ENCODE results near the gene DYNLT1. TPM values are rescaled to one million over a fixed set of nuclear protein-coding genes. Genes with fewer than 3 reads are reported as not detected.
A peak's percentile ranks its signal among the peaks of the same experiment; 100 is the strongest.

The DYNLT1 gene
- total RNA-seq, 4 donors from 2014 or later: 90.7 to 147 (median 102) TPM

GRCh38 chr6:158628542-158628941 is 16.0 kb downstream of the DYNLT1 start:
- no CpG with 5 or more reads among the region's 17 CpGs for WGBS
- Histone ChIP-seq H3K4me1 (peaks cover 13 to 25% (median 23%) of the 10 kb centered on the region in 4 donors), H3K9me3 (no peaks in the 10 kb centered on the region), H3K27me3 (no peaks in the 10 kb centered on the region), H3K27ac (replicated peaks in 1 of 4) (no peak overlapping the region), H3K36me3 (peaks cover 15 to 70% (median 59%) of the 10 kb centered on the region in 4 donors), H3K4me3 (no peak overlapping the region)
- intact Hi-C loops (cut with DNase I): no loop called here
- TF ChIP-seq POLR2AphosphoS5 (IDR thresholded peaks at IDR 0.05) (no peak), CTCF (IDR thresholded peaks at IDR 0.05) (no peak), POLR2A (IDR thresholded peaks at IDR 0.05; ENCODE audit: low read depth) (no peak), EP300 (IDR thresholded peaks at IDR 0.05) (no peak)
- DNase-seq (ENCODE audit: extremely low spot score): peak; percentile 60

GRCh38 chr6:158627940-158628211 is 16.7 kb downstream of the DYNLT1 start:
- no peak overlapping the region for H3K27ac ChIP-seq (replicated peaks in 1 of 4)
- no peaks in the 10 kb centered on the region for H3K9me3 ChIP-seq
- TF ChIP-seq POLR2A (IDR thresholded peaks at IDR 0.05; ENCODE audit: low read depth): no peak
- no peak for TF ChIP-seq POLR2AphosphoS5 (IDR thresholded peaks at IDR 0.05)
- TF ChIP-seq EP300 (IDR thresholded peaks at IDR 0.05): no peak
- TF ChIP-seq CTCF (IDR thresholded peaks at IDR 0.05): no peak
- peaks cover 13 to 25% (median 23%) of the 10 kb centered on the region in 4 donors for H3K4me1 ChIP-seq
- H3K4me3 ChIP-seq: no peak overlapping the region
- intact Hi-C loops (cut with DNase I): no loop called here
- DNase-seq (ENCODE audit: extremely low spot score): peak; percentile 57
- H3K27me3 ChIP-seq: no peaks in the 10 kb centered on the region
- peaks cover 15 to 66% (median 56%) of the 10 kb centered on the region in 4 donors for H3K36me3 ChIP-seq
- 86% methylated on average over 8 of the region's 9 CpGs for WGBS

- H3K27ac ChIP-seq (replicated peaks in 1 of 4): no peak overlapping the region
- peak; percentile 24 for DNase-seq (ENCODE audit: extremely low spot score)
Measured at GRCh38 chr6:158627168-158627939, 17.2 kb downstream of the DYNLT1 start.

GRCh38 chr6:158626360-158627167 is 18.0 kb downstream of the DYNLT1 start:
- peaks cover 20 to 73% (median 67%) of the 10 kb centered on the region in 4 donors for H3K36me3 ChIP-seq

More at GRCh38 chr6:158627168-158627939, 17.2 kb downstream of the DYNLT1 start:
- Histone ChIP-seq H3K4me3 (no peak overlapping the region), H3K4me1 (peaks cover 13 to 24% (median 20%) of the 10 kb centered on the region in 4 donors), H3K36me3 (peaks cover 15 to 66% (median 60%) of the 10 kb centered on the region in 4 donors), H3K9me3 (no peaks in the 10 kb centered on the region), H3K27me3 (no peaks in the 10 kb centered on the region)
- 98% methylated on average over 17 of the region's 20 CpGs for WGBS
- TF ChIP-seq CTCF (IDR thresholded peaks at IDR 0.05): no peak
- TF ChIP-seq POLR2AphosphoS5 (IDR thresholded peaks at IDR 0.05): no peak
- TF ChIP-seq POLR2A (IDR thresholded peaks at IDR 0.05; ENCODE audit: low read depth): no peak
- TF ChIP-seq EP300 (IDR thresholded peaks at IDR 0.05): no peak
- intact Hi-C loops (cut with DNase I): no loop called here

More at GRCh38 chr6:158626360-158627167, 18.0 kb downstream of the DYNLT1 start:
- Histone ChIP-seq H3K9me3 (no peaks in the 10 kb centered on the region), H3K4me3 (no peak overlapping the region), H3K4me1 (peaks cover 10 to 16% (median 12%) of the 10 kb centered on the region in 4 donors), H3K27ac (replicated peaks in 1 of 4) (no peak overlapping the region), H3K27me3 (no peaks in the 10 kb centered on the region)
- TF ChIP-seq POLR2AphosphoS5 (IDR thresholded peaks at IDR 0.05): no peak
- no peak for TF ChIP-seq CTCF (IDR thresholded peaks at IDR 0.05)
- WGBS: 92% methylated on average over 6 of the region's 6 CpGs
- intact Hi-C loops (cut with DNase I): no loop called here
- DNase-seq (ENCODE audit: extremely low spot score): peak; percentile 50
